ENCODE data around the gene OR6C75. TPM values are rescaled to one million over a fixed set of nuclear protein-coding genes. Genes with fewer than 3 reads are reported as not detected.

OR6C75 gene
- total RNA-seq, 4 donors from 2014 or later = not detected

DNA sequence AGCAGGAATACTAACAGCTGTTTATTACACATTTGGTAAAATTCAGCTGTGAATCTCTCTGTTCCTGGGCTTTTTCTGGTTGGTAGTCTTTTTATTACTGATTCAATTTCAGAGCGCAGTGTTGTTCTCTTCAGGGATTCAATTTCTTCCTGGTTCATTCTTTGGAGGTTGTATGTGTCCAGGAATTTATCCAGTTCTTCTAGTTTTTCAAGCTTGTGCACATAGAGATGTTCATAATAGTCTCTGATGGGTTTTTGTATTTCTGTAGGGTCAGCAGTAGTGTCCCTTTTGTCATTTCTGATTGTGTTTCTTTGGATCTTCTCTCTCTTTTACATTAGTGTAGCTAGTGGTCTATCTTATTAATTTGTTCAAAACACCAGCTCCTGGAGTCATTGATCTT lies 54.2 kb downstream of the OR6C75 start:
- intact Hi-C loops (cut with DNase I) = no loop called here
- Histone ChIP-seq H3K9me3 (no peaks in the 10 kb centered on the region), H3K27me3 (peaks cover 0 to 8% (median 0%) of the 10 kb centered on the region in 4 donors), H3K4me1 (no peaks in the 10 kb centered on the region), H3K4me3 (no peak overlapping the region), H3K27ac (replicated peaks in 1 of 4) (no peak overlapping the region), H3K36me3 (no peaks in the 10 kb centered on the region)
- DNase-seq (ENCODE audit: extremely low spot score) = no peak
- TF ChIP-seq POLR2A (IDR thresholded peaks at IDR 0.05; ENCODE audit: low read depth) (no peak), POLR2AphosphoS5 (IDR thresholded peaks at IDR 0.05) (no peak), EP300 (IDR thresholded peaks at IDR 0.05) (no peak)
- TF ChIP-seq, protein P1, sequence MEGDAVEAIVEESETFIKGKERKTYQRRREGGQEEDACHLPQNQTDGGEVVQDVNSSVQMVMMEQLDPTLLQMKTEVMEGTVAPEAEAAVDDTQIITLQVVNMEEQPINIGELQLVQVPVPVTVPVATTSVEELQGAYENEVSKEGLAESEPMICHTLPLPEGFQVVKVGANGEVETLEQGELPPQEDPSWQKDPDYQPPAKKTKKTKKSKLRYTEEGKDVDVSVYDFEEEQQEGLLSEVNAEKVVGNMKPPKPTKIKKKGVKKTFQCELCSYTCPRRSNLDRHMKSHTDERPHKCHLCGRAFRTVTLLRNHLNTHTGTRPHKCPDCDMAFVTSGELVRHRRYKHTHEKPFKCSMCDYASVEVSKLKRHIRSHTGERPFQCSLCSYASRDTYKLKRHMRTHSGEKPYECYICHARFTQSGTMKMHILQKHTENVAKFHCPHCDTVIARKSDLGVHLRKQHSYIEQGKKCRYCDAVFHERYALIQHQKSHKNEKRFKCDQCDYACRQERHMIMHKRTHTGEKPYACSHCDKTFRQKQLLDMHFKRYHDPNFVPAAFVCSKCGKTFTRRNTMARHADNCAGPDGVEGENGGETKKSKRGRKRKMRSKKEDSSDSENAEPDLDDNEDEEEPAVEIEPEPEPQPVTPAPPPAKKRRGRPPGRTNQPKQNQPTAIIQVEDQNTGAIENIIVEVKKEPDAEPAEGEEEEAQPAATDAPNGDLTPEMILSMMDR (IDR thresholded peaks at IDR 0.05) = no peak
- 95% methylated on average over 1 of the region's 1 CpG for WGBS

Other genes with a start within 250 kb of the OR6C75 start
- gene OR9K2, start 236.6 kb upstream of the OR6C75 start, total RNA-seq = not detected
- not detected for gene OR10A7, start 141.9 kb upstream of the OR6C75 start, total RNA-seq
- not detected for gene OR6C74, start 118.4 kb upstream of the OR6C75 start, total RNA-seq
- gene OR6C6, start 66.4 kb upstream of the OR6C75 start, total RNA-seq = not detected
- gene OR6C1, start 48.6 kb upstream of the OR6C75 start, total RNA-seq = not detected
- gene OR6C3, start 32.2 kb upstream of the OR6C75 start, total RNA-seq = not detected
- gene OR6C65, start 37.6 kb downstream of the OR6C75 start, total RNA-seq = not detected
- gene OR6C76, start 63.3 kb downstream of the OR6C75 start, total RNA-seq = not detected
- gene OR6C2, start 81.1 kb downstream of the OR6C75 start, total RNA-seq = not detected
- gene OR6C70, start 107.2 kb downstream of the OR6C75 start, total RNA-seq = not detected
- gene OR6C68, start 129.4 kb downstream of the OR6C75 start, total RNA-seq = not detected
- not detected for gene OR6C4, start 186.6 kb downstream of the OR6C75 start, total RNA-seq
- gene OR2AP1, start 209.5 kb downstream of the OR6C75 start, total RNA-seq = not detected

Data from esophagus muscularis mucosa (tissue), 4 donors.